Measurements from ENCODE around the gene INSYN2A.

INSYN2A gene

DNA sequence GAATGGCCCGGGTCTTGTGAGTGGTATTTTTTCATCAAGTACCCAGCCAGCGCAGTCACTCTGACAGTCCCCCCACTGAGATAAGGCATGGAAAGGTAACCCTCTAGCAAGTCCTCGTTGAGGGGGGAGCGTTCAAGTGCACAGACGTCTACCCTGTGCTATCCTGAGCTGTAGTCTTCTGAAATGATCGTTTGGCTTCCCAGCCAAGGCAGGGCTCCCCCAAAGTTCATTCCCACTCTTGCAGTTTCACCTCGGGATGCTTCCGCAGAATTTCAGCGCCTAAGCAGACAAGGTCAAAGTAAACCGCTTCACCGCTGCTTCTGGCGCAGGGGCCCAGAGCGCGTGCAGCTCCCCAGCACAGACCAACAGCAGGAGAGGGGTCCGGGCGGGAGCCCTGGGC is 1.8 kb downstream of the INSYN2A start:
- H2AFZ ChIP-seq (ENCODE audit: low read length) = no peak overlapping the region
- WGBS, 2 donors (ENCODE audit: extremely low coverage in 2 of 2, insufficient read length in 2 of 2, insufficient replicate concordance in 1 of 2) = no CpG with 5 or more reads among the region's 16 CpGs
- H3K14ac ChIP-seq (ENCODE audit: low read length) = no peak overlapping the region
- no peaks in the 10 kb centered on the region for H3K79me1 ChIP-seq (ENCODE audit: low read depth, low read length)
- H3K4me3 ChIP-seq (ENCODE audit: low read length in 2 of 2) = no peak overlapping the region
- no peak overlapping the region for H2BK5ac ChIP-seq (ENCODE audit: low read length)
- H3K9me3 ChIP-seq (replicated peaks in 1 of 2; ENCODE audit: control insufficient read depth in 2 of 2, insufficient read depth in 1 of 2, low read depth in 1 of 2, low read length in 2 of 2) = no peaks in the 10 kb centered on the region
- no peak overlapping the region for H3K18ac ChIP-seq (ENCODE audit: low read length)
- H3K27me3 ChIP-seq (ENCODE audit: control insufficient read depth in 3 of 3, insufficient read depth in 3 of 3, low read depth in 1 of 3, low read length in 3 of 3) = peaks cover 5 to 36% (median 10%) of the 10 kb centered on the region in 3 experiments
- peaks cover 0 to 6% of the 10 kb centered on the region in 2 donors for H3K4me1 ChIP-seq (ENCODE audit: control insufficient read depth in 2 of 2, insufficient read depth in 1 of 2, low read depth in 1 of 2, low read length in 2 of 2)
- no peak overlapping the region for H3K27ac ChIP-seq (replicated peaks; ENCODE audit: low read length)
- no peak overlapping the region for H2BK15ac ChIP-seq (ENCODE audit: low read length)
- no peak overlapping the region for H2BK120ac ChIP-seq (ENCODE audit: low read depth, low read length)
- no peak for DNase-seq (ENCODE audit: low spot score)
- no peak overlapping the region for H3K23ac ChIP-seq (ENCODE audit: low read depth, low read length, poor library complexity)
- no peaks in the 10 kb centered on the region for H3K36me3 ChIP-seq (replicated peaks in 1 of 2; ENCODE audit: control insufficient read depth in 2 of 2, insufficient read depth in 2 of 2, low read length in 2 of 2)
- no peak overlapping the region for H3K9ac ChIP-seq (ENCODE audit: low read depth, low read length, poor library complexity)
- H3K4ac ChIP-seq (ENCODE audit: low read length) = no peak overlapping the region
- H4K8ac ChIP-seq (ENCODE audit: low read depth, low read length) = no peak overlapping the region
- no peak overlapping the region for H2BK12ac ChIP-seq (ENCODE audit: low read length)
- H3K4me2 ChIP-seq (ENCODE audit: insufficient read depth, low read length, poor library complexity, severe bottlenecking) = no peak overlapping the region
- H4K91ac ChIP-seq (ENCODE audit: low read depth, low read length, poor library complexity) = no peak overlapping the region
- H2AK5ac ChIP-seq (ENCODE audit: low read depth, low read length) = no peak overlapping the region

DNA sequence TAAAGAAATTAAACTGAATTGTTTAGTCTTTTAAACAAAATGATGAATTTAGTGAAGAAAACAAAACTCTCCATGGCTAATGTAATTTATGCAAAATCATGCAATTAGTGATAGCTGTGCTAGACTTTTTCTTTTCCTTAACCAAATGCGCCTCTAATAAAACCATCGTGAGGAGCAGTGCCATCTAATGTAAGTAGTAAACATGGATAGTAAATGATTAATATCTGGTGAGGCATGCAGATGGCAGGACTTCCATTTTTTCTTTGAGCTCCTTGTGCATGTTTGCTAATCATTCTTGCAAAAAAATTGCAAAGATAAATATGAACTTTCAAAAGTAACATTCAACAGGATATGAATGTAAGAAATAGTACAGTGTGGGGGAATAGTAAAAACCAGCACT is 2.3 kb downstream of the INSYN2A start:
- Histone ChIP-seq H2AK5ac (ENCODE audit: low read depth, low read length) (no peak overlapping the region), H2BK12ac (ENCODE audit: low read length) (no peak overlapping the region), H3K36me3 (replicated peaks in 1 of 2; ENCODE audit: control insufficient read depth in 2 of 2, insufficient read depth in 2 of 2, low read length in 2 of 2) (no peaks in the 10 kb centered on the region), H2AFZ (ENCODE audit: low read length) (no peak overlapping the region), H3K27me3 (ENCODE audit: control insufficient read depth in 3 of 3, insufficient read depth in 3 of 3, low read depth in 1 of 3, low read length in 3 of 3) (peaks cover 5 to 36% (median 10%) of the 10 kb centered on the region in 3 experiments), H3K4me3 (ENCODE audit: low read length in 2 of 2) (no peak overlapping the region), H4K91ac (ENCODE audit: low read depth, low read length, poor library complexity) (no peak overlapping the region), H3K23ac (ENCODE audit: low read depth, low read length, poor library complexity) (no peak overlapping the region), H2BK5ac (ENCODE audit: low read length) (no peak overlapping the region), H2BK120ac (ENCODE audit: low read depth, low read length) (no peak overlapping the region), H3K18ac (ENCODE audit: low read length) (no peak overlapping the region), H3K27ac (replicated peaks; ENCODE audit: low read length) (no peak overlapping the region), H2BK15ac (ENCODE audit: low read length) (no peak overlapping the region), H3K79me1 (ENCODE audit: low read depth, low read length) (no peaks in the 10 kb centered on the region), H3K4ac (ENCODE audit: low read length) (no peak overlapping the region), H3K14ac (ENCODE audit: low read length) (no peak overlapping the region), H3K9ac (ENCODE audit: low read depth, low read length, poor library complexity) (no peak overlapping the region), H3K4me1 (ENCODE audit: control insufficient read depth in 2 of 2, insufficient read depth in 1 of 2, low read depth in 1 of 2, low read length in 2 of 2) (peaks cover 0 to 6% of the 10 kb centered on the region in 2 donors), H3K4me2 (ENCODE audit: insufficient read depth, low read length, poor library complexity, severe bottlenecking) (no peak overlapping the region), H3K9me3 (replicated peaks in 1 of 2; ENCODE audit: control insufficient read depth in 2 of 2, insufficient read depth in 1 of 2, low read depth in 1 of 2, low read length in 2 of 2) (no peaks in the 10 kb centered on the region), H4K8ac (ENCODE audit: low read depth, low read length) (no peak overlapping the region)
- no CpG with 5 or more reads among the region's 2 CpGs for WGBS, 2 donors (ENCODE audit: extremely low coverage in 2 of 2, insufficient read length in 2 of 2, insufficient replicate concordance in 1 of 2)
- DNase-seq (ENCODE audit: low spot score) = no peak

DNA sequence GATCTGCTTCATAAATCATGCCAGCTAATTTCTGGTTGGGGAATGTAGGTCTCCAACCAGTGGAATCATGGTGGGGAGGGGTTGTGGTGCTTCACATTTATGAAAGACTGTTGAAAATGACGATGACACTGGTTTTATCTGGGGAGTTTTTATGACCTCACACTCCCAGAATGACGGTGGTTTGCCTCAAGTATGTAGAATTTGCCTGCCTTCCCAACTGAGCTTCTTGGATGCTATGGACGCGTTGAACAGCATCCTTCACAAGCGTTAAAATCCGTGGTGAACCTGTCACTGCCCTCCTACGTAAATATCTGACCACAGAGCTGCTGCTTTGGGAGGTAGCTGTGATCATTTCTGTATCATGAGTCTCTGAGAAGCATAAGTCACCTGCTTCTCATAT is 3.3 kb downstream of the INSYN2A start:
- no peak overlapping the region for H3K23ac ChIP-seq (ENCODE audit: low read depth, low read length, poor library complexity)
- no peaks in the 10 kb centered on the region for H3K9me3 ChIP-seq (replicated peaks in 1 of 2; ENCODE audit: control insufficient read depth in 2 of 2, insufficient read depth in 1 of 2, low read depth in 1 of 2, low read length in 2 of 2)
- H3K14ac ChIP-seq (ENCODE audit: low read length) = no peak overlapping the region
- no peaks in the 10 kb centered on the region for H3K36me3 ChIP-seq (replicated peaks in 1 of 2; ENCODE audit: control insufficient read depth in 2 of 2, insufficient read depth in 2 of 2, low read length in 2 of 2)
- peaks cover 5 to 36% (median 10%) of the 10 kb centered on the region in 3 experiments for H3K27me3 ChIP-seq (ENCODE audit: control insufficient read depth in 3 of 3, insufficient read depth in 3 of 3, low read depth in 1 of 3, low read length in 3 of 3)
- H3K4me3 ChIP-seq (ENCODE audit: low read length in 2 of 2) = no peak overlapping the region
- no peak overlapping the region for H2BK120ac ChIP-seq (ENCODE audit: low read depth, low read length)
- H3K4me2 ChIP-seq (ENCODE audit: insufficient read depth, low read length, poor library complexity, severe bottlenecking) = no peak overlapping the region
- H2BK5ac ChIP-seq (ENCODE audit: low read length) = no peak overlapping the region
- no peak overlapping the region for H4K91ac ChIP-seq (ENCODE audit: low read depth, low read length, poor library complexity)
- no peak overlapping the region for H2AFZ ChIP-seq (ENCODE audit: low read length)
- no peak overlapping the region for H3K4ac ChIP-seq (ENCODE audit: low read length)
- H2BK15ac ChIP-seq (ENCODE audit: low read length) = no peak overlapping the region
- peaks cover 0 to 6% of the 10 kb centered on the region in 2 donors for H3K4me1 ChIP-seq (ENCODE audit: control insufficient read depth in 2 of 2, insufficient read depth in 1 of 2, low read depth in 1 of 2, low read length in 2 of 2)
- no peak overlapping the region for H2AK5ac ChIP-seq (ENCODE audit: low read depth, low read length)
- H3K27ac ChIP-seq (replicated peaks; ENCODE audit: low read length) = no peak overlapping the region
- H4K8ac ChIP-seq (ENCODE audit: low read depth, low read length) = no peak overlapping the region
- H2BK12ac ChIP-seq (ENCODE audit: low read length) = no peak overlapping the region
- no peaks in the 10 kb centered on the region for H3K79me1 ChIP-seq (ENCODE audit: low read depth, low read length)
- H3K9ac ChIP-seq (ENCODE audit: low read depth, low read length, poor library complexity) = peak overlapping the region; percentile 36
- no peak for DNase-seq (ENCODE audit: low spot score)
- no peak overlapping the region for H3K18ac ChIP-seq (ENCODE audit: low read length)
- no CpG with 5 or more reads among the region's 7 CpGs for WGBS, 2 donors (ENCODE audit: extremely low coverage in 2 of 2, insufficient read length in 2 of 2, insufficient replicate concordance in 1 of 2)

DNA sequence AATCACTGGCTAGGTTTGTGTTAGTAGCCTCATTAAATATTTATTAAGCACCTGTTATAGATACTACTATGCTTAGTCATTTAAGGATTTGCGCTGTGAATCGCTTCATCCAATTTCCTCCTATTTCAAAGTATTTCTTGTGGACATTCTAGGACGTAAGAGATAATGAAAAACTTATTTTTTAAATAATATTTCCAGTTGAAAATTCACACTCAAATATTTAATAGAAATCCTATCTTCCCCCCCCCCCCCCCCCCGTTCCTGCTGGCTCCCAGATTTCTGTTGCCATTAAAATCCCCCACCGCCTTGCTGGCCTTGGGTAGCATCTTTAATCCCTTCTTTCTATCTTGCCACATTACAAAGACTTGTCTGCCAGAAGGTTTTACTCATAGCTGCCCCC is 6.0 kb downstream of the INSYN2A start:
- Histone ChIP-seq H2AFZ (ENCODE audit: low read length) (no peak overlapping the region), H3K4ac (ENCODE audit: low read length) (no peak overlapping the region), H2BK15ac (ENCODE audit: low read length) (no peak overlapping the region), H3K4me2 (ENCODE audit: insufficient read depth, low read length, poor library complexity, severe bottlenecking) (no peak overlapping the region), H2BK12ac (ENCODE audit: low read length) (no peak overlapping the region), H4K91ac (ENCODE audit: low read depth, low read length, poor library complexity) (no peak overlapping the region), H3K18ac (ENCODE audit: low read length) (no peak overlapping the region), H3K4me3 (ENCODE audit: low read length in 2 of 2) (no peak overlapping the region), H3K9me3 (replicated peaks in 1 of 2; ENCODE audit: control insufficient read depth in 2 of 2, insufficient read depth in 1 of 2, low read depth in 1 of 2, low read length in 2 of 2) (no peaks in the 10 kb centered on the region), H4K8ac (ENCODE audit: low read depth, low read length) (no peak overlapping the region), H3K14ac (ENCODE audit: low read length) (no peak overlapping the region), H3K23ac (ENCODE audit: low read depth, low read length, poor library complexity) (no peak overlapping the region), H3K27me3 (ENCODE audit: control insufficient read depth in 3 of 3, insufficient read depth in 3 of 3, low read depth in 1 of 3, low read length in 3 of 3) (peaks cover under 1 to 23% (median 9%) of the 10 kb centered on the region in 3 experiments), H3K27ac (replicated peaks; ENCODE audit: low read length) (no peak overlapping the region), H3K79me1 (ENCODE audit: low read depth, low read length) (no peaks in the 10 kb centered on the region), H3K4me1 (ENCODE audit: control insufficient read depth in 2 of 2, insufficient read depth in 1 of 2, low read depth in 1 of 2, low read length in 2 of 2) (peaks cover 0 to 2% of the 10 kb centered on the region in 2 donors), H3K9ac (ENCODE audit: low read depth, low read length, poor library complexity) (no peak overlapping the region), H2AK5ac (ENCODE audit: low read depth, low read length) (no peak overlapping the region), H3K36me3 (replicated peaks in 1 of 2; ENCODE audit: control insufficient read depth in 2 of 2, insufficient read depth in 2 of 2, low read length in 2 of 2) (no peaks in the 10 kb centered on the region), H2BK5ac (ENCODE audit: low read length) (no peak overlapping the region), H2BK120ac (ENCODE audit: low read depth, low read length) (no peak overlapping the region)
- no CpG with 5 or more reads among the region's 5 CpGs for WGBS, 2 donors (ENCODE audit: extremely low coverage in 2 of 2, insufficient read length in 2 of 2, insufficient replicate concordance in 1 of 2)
- no peak for DNase-seq (ENCODE audit: low spot score)

All from neuronal stem cell (in vitro differentiated cells).